Panc1 (cell line): Measurements from ENCODE around the gene CD300LF. TPM values are rescaled to one million over a fixed set of nuclear protein-coding genes. Genes with fewer than 3 reads are reported as not detected.

Experiments used
- ATAC-seq: fragments of 200-7000 bp; cut with Tn5 transposase; 2 replicates; pipeline ENCODE4 v1.9.1; 2020; ENCODE audit warnings: mild to moderate bottlenecking, moderate library complexity
- Bru-seq: library from RNA; stranded (reverse); fragments of 400-500 nt; gene quantifications from one replicate; lab custom pipeline; 2021; lab: Mats Ljungman, UMichigan
- BruChase-seq, 2 experiments: library from RNA; stranded (reverse); fragments of 400-500 nt; gene quantifications; one replicate each; lab custom pipeline; 2021; lab: Mats Ljungman, UMichigan
- BruUV-seq: library from RNA; stranded (reverse); fragments of 400-500 nt; replicated peaks from 2 replicates; lab custom pipeline; 2021; lab: Mats Ljungman, UMichigan
- CTCF ChIA-PET: fragments of 300-600 bp; sonication (Branson Sonifier 250); formaldehyde crosslinking; loops from one replicate; lab custom pipeline; 2022; ENCODE audit warnings: antibody characterized with exemption; lab: Charles Lee
- POLR2A ChIA-PET: fragments of 300-600 bp; sonication (Branson Sonifier 250); formaldehyde crosslinking; loops from one replicate; lab custom pipeline; 2022; ENCODE audit warnings: antibody characterized with exemption; lab: Charles Lee
- DNase-seq: peaks from one replicate; pipeline ENCODE4 v3.0.0-alpha.2; 2010; ENCODE audit warnings: low read depth, low spot score
- H3K27ac ChIP-seq: 2 replicates; pipeline ENCODE4 v1.5.1; 2011; ENCODE audit warnings: mild to moderate bottlenecking, low read length, inconsistent platforms
- H3K27me3 ChIP-seq: fragments of 200-500 bp; sonication (Bioruptor generic); 2 replicates; pipeline ENCODE4 v1.6.0; 2014; ENCODE audit warnings: low read length, inconsistent platforms; ENCODE audit not compliant: control insufficient read depth, insufficient read depth
- H3K36me3 ChIP-seq: fragments of 200-500 bp; sonication (Bioruptor generic); 2 replicates; pipeline ENCODE4 v1.5.1; 2014; ENCODE audit warnings: inconsistent platforms, mild to moderate bottlenecking, low read length, moderate library complexity; ENCODE audit not compliant: control insufficient read depth, insufficient read depth
- H3K4me1 ChIP-seq: 2 replicates; pipeline ENCODE4 v1.5.1; 2011; ENCODE audit warnings: inconsistent platforms, mild to moderate bottlenecking, low read length, moderate library complexity; ENCODE audit not compliant: control insufficient read depth, insufficient read depth
- H3K4me3 ChIP-seq, 2 experiments: 2 replicates each; pipeline ENCODE4 v1.5.1; 2011 to 2012; ENCODE audit warnings: low read depth in 2 of 2, low read length in 2 of 2, mild to moderate bottlenecking in 2 of 2, inconsistent platforms in 1 of 2, moderate library complexity in 1 of 2
- H3K9me3 ChIP-seq: fragments of 200-500 bp; sonication (Bioruptor generic); 2 replicates; pipeline ENCODE4 v1.5.1; 2014; ENCODE audit warnings: low read depth, mild to moderate bottlenecking, inconsistent platforms, low read length, moderate library complexity; ENCODE audit not compliant: control insufficient read depth, insufficient read depth
- CTCF ChIP-seq: fragments of 450-650 bp; IDR thresholded peaks from 2 replicates; pipeline ENCODE4 v1.5.1; 2017; ENCODE audit warnings: mild to moderate bottlenecking
- POLR2AphosphoS5 ChIP-seq: IDR thresholded peaks from 2 replicates; pipeline ENCODE4 v1.6.1; 2012; ENCODE audit warnings: mild to moderate bottlenecking, low read depth, low read length, moderate library complexity
- SIN3A ChIP-seq: IDR thresholded peaks from 2 replicates; pipeline ENCODE4 v1.6.1; 2012; ENCODE audit warnings: low read depth, mild to moderate bottlenecking, low read length, moderate library complexity, borderline replicate concordance; ENCODE audit not compliant: insufficient read depth
- TCF7L2 ChIP-seq: IDR thresholded peaks from 2 replicates; pipeline ENCODE4 v1.6.1; 2011; ENCODE audit warnings: mild to moderate bottlenecking, low read depth, low read length, inconsistent platforms
- in situ Hi-C: cut with HindIII; loops from 2 replicates; pipeline ENCODE4 v1.10.0; 2016; ENCODE audit warnings: low sequenced_read_pairs, low pct_unique_long_range_greater_than_20kb
- intact Hi-C: fragments of 100-400 bp; cut with micrococcal nuclease; formaldehyde crosslinking; loops from one replicate; pipeline ENCODE4 v1.10.0; 2022; ENCODE audit not compliant: unreplicated experiment
- long read RNA-seq: library from polyadenylated mRNA; unstranded; transcript quantifications from one replicate; pipeline ENCODE4 v2.0.0, GENCODE V29; 2021; ENCODE audit not compliant: unreplicated experiment
- polyA plus RNA-seq: library from polyadenylated mRNA; unstranded; fragments of >200 nt; gene quantifications from one replicate; pipeline ENCODE4 v1.2.1, GENCODE V29; 2012; ENCODE audit warnings: missing spikeins; ENCODE audit not compliant: insufficient read length
- total RNA-seq: library from RNA; stranded (reverse); gene quantifications from one replicate; pipeline ENCODE4 v1.2.1, GENCODE V29; 2021; ENCODE audit not compliant: unreplicated experiment
- TF ChIP-seq, protein P1 (sequence below), 2 experiments: IDR thresholded peaks; 2 replicates each; pipeline ENCODE4 v1.6.1; 2011 to 2012; ENCODE audit warnings: low read depth in 2 of 2, control low read depth in 1 of 2, low read length in 1 of 2, mild to moderate bottlenecking in 1 of 2, moderate library complexity in 1 of 2; ENCODE audit not compliant: insufficient read depth in 1 of 2

CD300LF gene
- total RNA-seq (not detected), Bru-seq, nascent RNA (percentile 5 among the genes with signal in this experiment), BruChase-seq, experiment 1, labeled RNA remaining after a 2-hour chase (not detected), BruChase-seq, experiment 2, labeled RNA remaining after a 6-hour chase (percentile 5 among the genes with signal in this experiment)
- not detected for polyA plus RNA-seq
- long read RNA-seq, result 0 reads

DNA sequence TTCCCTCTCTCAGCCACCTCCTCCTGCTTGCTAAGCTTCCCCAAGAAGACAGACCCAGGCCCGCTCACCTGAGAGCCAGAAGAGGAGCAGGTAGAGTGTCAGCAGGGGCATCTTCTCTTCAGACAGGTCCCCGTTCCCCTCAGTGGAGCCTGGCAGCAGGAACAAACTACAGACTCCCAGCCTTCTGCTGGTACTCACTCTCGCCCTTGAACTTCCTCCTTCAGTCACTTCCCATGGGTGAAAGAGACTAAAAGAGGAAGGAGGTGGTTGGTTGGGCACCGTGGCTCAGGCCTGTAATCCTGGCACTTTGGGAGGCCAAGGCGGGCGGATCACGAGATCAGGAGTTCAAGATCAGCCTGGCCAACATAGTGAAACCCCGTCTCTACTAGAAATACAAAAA, at the start of gene CD300LF:
CD300LF (minus strand) TSS at position 168 of the 400 bp plus-strand sequence; CDS start at position 111, 57 bp downstream.
- CTCF ChIA-PET, result no interaction called here
- TF ChIP-seq, protein P1, sequence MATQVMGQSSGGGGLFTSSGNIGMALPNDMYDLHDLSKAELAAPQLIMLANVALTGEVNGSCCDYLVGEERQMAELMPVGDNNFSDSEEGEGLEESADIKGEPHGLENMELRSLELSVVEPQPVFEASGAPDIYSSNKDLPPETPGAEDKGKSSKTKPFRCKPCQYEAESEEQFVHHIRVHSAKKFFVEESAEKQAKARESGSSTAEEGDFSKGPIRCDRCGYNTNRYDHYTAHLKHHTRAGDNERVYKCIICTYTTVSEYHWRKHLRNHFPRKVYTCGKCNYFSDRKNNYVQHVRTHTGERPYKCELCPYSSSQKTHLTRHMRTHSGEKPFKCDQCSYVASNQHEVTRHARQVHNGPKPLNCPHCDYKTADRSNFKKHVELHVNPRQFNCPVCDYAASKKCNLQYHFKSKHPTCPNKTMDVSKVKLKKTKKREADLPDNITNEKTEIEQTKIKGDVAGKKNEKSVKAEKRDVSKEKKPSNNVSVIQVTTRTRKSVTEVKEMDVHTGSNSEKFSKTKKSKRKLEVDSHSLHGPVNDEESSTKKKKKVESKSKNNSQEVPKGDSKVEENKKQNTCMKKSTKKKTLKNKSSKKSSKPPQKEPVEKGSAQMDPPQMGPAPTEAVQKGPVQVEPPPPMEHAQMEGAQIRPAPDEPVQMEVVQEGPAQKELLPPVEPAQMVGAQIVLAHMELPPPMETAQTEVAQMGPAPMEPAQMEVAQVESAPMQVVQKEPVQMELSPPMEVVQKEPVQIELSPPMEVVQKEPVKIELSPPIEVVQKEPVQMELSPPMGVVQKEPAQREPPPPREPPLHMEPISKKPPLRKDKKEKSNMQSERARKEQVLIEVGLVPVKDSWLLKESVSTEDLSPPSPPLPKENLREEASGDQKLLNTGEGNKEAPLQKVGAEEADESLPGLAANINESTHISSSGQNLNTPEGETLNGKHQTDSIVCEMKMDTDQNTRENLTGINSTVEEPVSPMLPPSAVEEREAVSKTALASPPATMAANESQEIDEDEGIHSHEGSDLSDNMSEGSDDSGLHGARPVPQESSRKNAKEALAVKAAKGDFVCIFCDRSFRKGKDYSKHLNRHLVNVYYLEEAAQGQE (IDR thresholded peaks at IDR 0.05; ENCODE audit: insufficient read depth in 1 of 2, low read depth in 2 of 2, low read length in 1 of 2), result no peak
- TF ChIP-seq SIN3A (no peak), CTCF (no peak), POLR2AphosphoS5 (no peak), TCF7L2 (no peak)
- POLR2A ChIA-PET, result no interaction called here
- Histone ChIP-seq H3K36me3 (no peaks in the 10 kb centered on the region), H3K4me3 (no peak within 1 kb of the TSS), H3K9me3 (no peaks in the 10 kb centered on the region), H3K27ac (no peak within 1 kb of the TSS), H3K4me1 (no peaks in the 10 kb centered on the region), H3K27me3 (no peaks in the 10 kb centered on the region)
- no peak for ATAC-seq
- DNase-seq, result no peak
- in situ Hi-C loops (no loop called here), intact Hi-C loops (no loop called here)
- BruUV-seq, result no TSS peak

DNA sequence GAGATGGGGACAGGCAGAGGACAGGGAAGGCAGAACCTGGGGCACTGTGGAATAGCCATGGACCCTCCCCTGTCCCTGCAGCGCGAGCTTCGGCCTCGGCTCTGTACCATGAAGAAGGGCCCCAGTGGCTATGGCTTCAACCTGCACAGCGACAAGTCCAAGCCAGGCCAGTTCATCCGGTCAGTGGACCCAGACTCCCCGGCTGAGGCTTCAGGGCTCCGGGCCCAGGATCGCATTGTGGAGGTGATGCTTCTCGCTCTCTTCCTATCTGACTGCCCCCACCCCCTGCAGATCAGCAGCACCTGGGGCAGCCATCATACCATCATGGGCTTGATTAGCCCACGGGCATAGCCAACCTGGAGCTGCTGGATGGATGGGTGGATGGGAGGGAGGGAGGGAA, 49.2 kb upstream of the CD300LF start:
- Histone ChIP-seq H3K9me3 (no peaks in the 10 kb centered on the region), H3K27me3 (no peaks in the 10 kb centered on the region), H3K4me1 (peaks cover 46% of the 10 kb centered on the region), H3K27ac (no peak overlapping the region), H3K4me3 (no peak overlapping the region), H3K36me3 (no peaks in the 10 kb centered on the region)
- no TSS peak for BruUV-seq
- CTCF ChIA-PET, result interaction anchor here (0.7 kb wide), 1 partner anchor 336 kb away, joined by 6 read pairs; no protein-coding TSS in a partner anchor
- TF ChIP-seq CTCF (no peak), POLR2AphosphoS5 (no peak)
- POLR2A ChIA-PET, result no interaction called here
- DNase-seq (no peak), ATAC-seq (no peak)
- in situ Hi-C loops (no loop called here), intact Hi-C loops (no loop called here)
